Hepatocyte (in vitro differentiated cells): ENCODE measurements around the gene G0S2.

Experiments
- CTCF ChIP-seq: fragments of 200-600 bp; sonication (generic); IDR thresholded peaks from 2 replicates; pipeline ENCODE4 v1.5.1; 2016; ENCODE audit warnings: antibody characterized with exemption, mild to moderate bottlenecking; ENCODE audit not compliant: poor library complexity
- EZH2 ChIP-seq: fragments of 200-600 bp; sonication (generic); IDR thresholded peaks from 2 replicates; pipeline ENCODE4 v1.6.1; 2016; ENCODE audit warnings: antibody characterized with exemption, mild to moderate bottlenecking, borderline replicate concordance
- EZH2phosphoT487 ChIP-seq: fragments of 200-600 bp; sonication (generic); IDR thresholded peaks from one replicate; pipeline ENCODE4 v1.6.1; 2018; ENCODE audit warnings: antibody characterized with exemption, mild to moderate bottlenecking, low read depth, moderate library complexity; ENCODE audit not compliant: unreplicated experiment, severe bottlenecking

- TF ChIP-seq CTCF = no peak
- no peak for TF ChIP-seq EZH2
- no peak for TF ChIP-seq EZH2phosphoT487
These were observed 2.2 kb upstream of the G0S2 start for GRCh38 chr1:209672705-209673630.
